Urinary bladder (tissue), 4 donors: ENCODE results near the gene SLC12A8. TPM values are rescaled to one million over a fixed set of nuclear protein-coding genes. Genes with fewer than 3 reads are reported as not detected.

Experiments used
- DNase-seq: peaks from one replicate; pipeline ENCODE4 v3.0.0-alpha.2; 2015; ENCODE audit errors: extremely low spot score
- H3K27ac ChIP-seq: one replicate; pipeline ENCODE4 v1.5.1; 2013; ENCODE audit warnings: low read depth, mild to moderate bottlenecking, moderate library complexity
- H3K36me3 ChIP-seq: one replicate; pipeline ENCODE4 v1.6.1; 2013; ENCODE audit warnings: mild to moderate bottlenecking, moderate library complexity; ENCODE audit not compliant: insufficient read depth
- H3K4me1 ChIP-seq: one replicate; pipeline ENCODE4 v1.6.1; 2013; ENCODE audit warnings: mild to moderate bottlenecking, moderate library complexity; ENCODE audit not compliant: insufficient read depth
- H3K4me3 ChIP-seq: one replicate; pipeline ENCODE4 v1.5.1; 2013; ENCODE audit warnings: low read depth, low read length
- WGBS: extraction: QIAGEN DNeasy Blood & Tissue Kit; methylation state at CpG from one replicate; pipeline ENCODE4 v1.1.7; 2013; 5-methylcytosine and 5-hydroxymethylcytosine counted together
- polyA plus RNA-seq: library from polyadenylated mRNA; stranded (reverse); fragments of 200-250 nt; gene quantifications from one replicate; pipeline ENCODE4 v1.2.3, GENCODE V29; 2013
- total RNA-seq: library from RNA; depleted of rRNA; stranded (reverse); fragments of >200 nt; gene quantifications from one replicate; pipeline ENCODE4 v1.2.3, GENCODE V29; 2014
- donor health status: healthy with polysubstance abuse.
- donor health status: healthy.

SLC12A8 gene
- total and polyA plus RNA-seq, 2 donors, result 1.4 to 2.9 TPM

- no peak for DNase-seq
- Histone ChIP-seq H3K4me1 (peaks cover 4% of the 10 kb centered on the region), H3K36me3 (no peaks in the 10 kb centered on the region), H3K27ac (peak overlapping the region; percentile 3), H3K4me3 (no peak overlapping the region)
- 20% methylated on average over 8 of the region's 8 CpGs for WGBS
These were observed 159.8 kb downstream of the SLC12A8 start for GRCh38 chr3:125052624-125053303.

- 10% methylated on average over 14 of the region's 14 CpGs for WGBS
- Histone ChIP-seq H3K4me1 (peaks cover 3% of the 10 kb centered on the region), H3K27ac (peak overlapping the region; percentile 65), H3K4me3 (peak overlapping the region; percentile 14), H3K36me3 (no peaks in the 10 kb centered on the region)
- DNase-seq, result no peak
These were observed 160.6 kb downstream of the SLC12A8 start for GRCh38 chr3:125051715-125052581.

GRCh38 chr3:125051205-125051604 is 161.3 kb downstream of the SLC12A8 start:
- Histone ChIP-seq H3K27ac (no peak overlapping the region), H3K36me3 (no peaks in the 10 kb centered on the region), H3K4me1 (peaks cover 2% of the 10 kb centered on the region), H3K4me3 (no peak overlapping the region)
- 77% methylated on average over 7 of the region's 7 CpGs for WGBS
- no peak for DNase-seq

GRCh38 chr3:125050488-125051090 is 162.0 kb downstream of the SLC12A8 start:
- Histone ChIP-seq H3K36me3 (no peaks in the 10 kb centered on the region), H3K4me3 (no peak overlapping the region), H3K27ac (no peak overlapping the region), H3K4me1 (peaks cover 2% of the 10 kb centered on the region)
- WGBS, result 90% methylated on average over 6 of the region's 6 CpGs
- no peak for DNase-seq

GRCh38 chr3:125048282-125048681 is 164.3 kb downstream of the SLC12A8 start:
- DNase-seq, result no peak
- peaks cover 2% of the 10 kb centered on the region for H3K4me1 ChIP-seq
- H3K4me3 ChIP-seq, result no peak overlapping the region
- WGBS, result 92% methylated on average over 3 of the region's 3 CpGs
- no peak overlapping the region for H3K27ac ChIP-seq
- H3K36me3 ChIP-seq, result no peaks in the 10 kb centered on the region

- Histone ChIP-seq H3K36me3 (no peaks in the 10 kb centered on the region), H3K27ac (no peak overlapping the region), H3K4me3 (no peak overlapping the region), H3K4me1 (no peaks in the 10 kb centered on the region)
- WGBS, result 46% methylated on average over 2 of the region's 2 CpGs
- no peak for DNase-seq
These were observed 166.6 kb downstream of the SLC12A8 start for GRCh38 chr3:125045965-125046364.

- Histone ChIP-seq H3K4me1 (no peaks in the 10 kb centered on the region), H3K4me3 (no peak overlapping the region)
These were observed 167.4 kb downstream of the SLC12A8 start for GRCh38 chr3:125045194-125045593.

GRCh38 chr3:125043599-125044151 is 168.9 kb downstream of the SLC12A8 start:
- no peak for DNase-seq
- WGBS, result 65% methylated on average over 20 of the region's 20 CpGs
- H3K4me1 ChIP-seq, result no peaks in the 10 kb centered on the region

More at GRCh38 chr3:125045194-125045593, 167.4 kb downstream of the SLC12A8 start:
- Histone ChIP-seq H3K27ac (no peak overlapping the region), H3K36me3 (no peaks in the 10 kb centered on the region)
- WGBS, result 78% methylated on average over 5 of the region's 5 CpGs
- DNase-seq, result no peak

GRCh38 chr3:125042725-125043406 is 169.7 kb downstream of the SLC12A8 start:
- Histone ChIP-seq H3K4me1 (no peaks in the 10 kb centered on the region), H3K27ac (peak overlapping the region; percentile 92), H3K4me3 (no peak overlapping the region), H3K36me3 (no peaks in the 10 kb centered on the region)
- no peak for DNase-seq
- WGBS, result 32% methylated on average over 17 of the region's 17 CpGs

More at GRCh38 chr3:125043599-125044151, 168.9 kb downstream of the SLC12A8 start:
- Histone ChIP-seq H3K27ac (peak overlapping the region; percentile 60), H3K4me3 (no peak overlapping the region), H3K36me3 (no peaks in the 10 kb centered on the region)

GRCh38 chr3:125039131-125040100 is 173.1 kb downstream of the SLC12A8 start:
- DNase-seq, result no peak
- H3K4me1 ChIP-seq, result no peaks in the 10 kb centered on the region

GRCh38 chr3:125037498-125038150 is 174.9 kb downstream of the SLC12A8 start:
- WGBS, result 93% methylated on average over 2 of the region's 2 CpGs
- Histone ChIP-seq H3K4me1 (no peaks in the 10 kb centered on the region), H3K36me3 (no peaks in the 10 kb centered on the region), H3K27ac (no peak overlapping the region), H3K4me3 (no peak overlapping the region)
- no peak for DNase-seq

More at GRCh38 chr3:125039131-125040100, 173.1 kb downstream of the SLC12A8 start:
- Histone ChIP-seq H3K27ac (no peak overlapping the region), H3K4me3 (no peak overlapping the region), H3K36me3 (no peaks in the 10 kb centered on the region)
- WGBS, result 63% methylated on average over 11 of the region's 11 CpGs

- H3K36me3 ChIP-seq, result no peaks in the 10 kb centered on the region
- no peaks in the 10 kb centered on the region for H3K4me1 ChIP-seq
- no peak overlapping the region for H3K4me3 ChIP-seq
- no peak for DNase-seq
- H3K27ac ChIP-seq, result no peak overlapping the region
- WGBS, result 86% methylated on average over 5 of the region's 5 CpGs
These were observed 177.3 kb downstream of the SLC12A8 start for GRCh38 chr3:125035217-125035616.
